Panc1 (cell line): ENCODE measurements around the gene PGC. TPM values are rescaled to one million over a fixed set of nuclear protein-coding genes. Genes with fewer than 3 reads are reported as not detected.

Experiments
- ATAC-seq: fragments of 200-7000 bp; cut with Tn5 transposase; 2 replicates; pipeline ENCODE4 v1.9.1; 2020; ENCODE audit warnings: mild to moderate bottlenecking, moderate library complexity
- BruUV-seq: library from RNA; stranded (reverse); fragments of 400-500 nt; replicated peaks from 2 replicates; lab custom pipeline; 2021; lab: Mats Ljungman, UMichigan
- CTCF ChIA-PET: fragments of 300-600 bp; sonication (Branson Sonifier 250); formaldehyde crosslinking; loops from one replicate; lab custom pipeline; 2022; ENCODE audit warnings: antibody characterized with exemption; lab: Charles Lee
- POLR2A ChIA-PET: fragments of 300-600 bp; sonication (Branson Sonifier 250); formaldehyde crosslinking; loops from one replicate; lab custom pipeline; 2022; ENCODE audit warnings: antibody characterized with exemption; lab: Charles Lee
- DNase-seq: peaks from one replicate; pipeline ENCODE4 v3.0.0-alpha.2; 2010; ENCODE audit warnings: low read depth, low spot score
- H3K27ac ChIP-seq: 2 replicates; pipeline ENCODE4 v1.5.1; 2011; ENCODE audit warnings: mild to moderate bottlenecking, low read length, inconsistent platforms
- H3K27me3 ChIP-seq: fragments of 200-500 bp; sonication (Bioruptor generic); 2 replicates; pipeline ENCODE4 v1.6.0; 2014; ENCODE audit warnings: low read length, inconsistent platforms; ENCODE audit not compliant: control insufficient read depth, insufficient read depth
- H3K36me3 ChIP-seq: fragments of 200-500 bp; sonication (Bioruptor generic); 2 replicates; pipeline ENCODE4 v1.5.1; 2014; ENCODE audit warnings: inconsistent platforms, mild to moderate bottlenecking, low read length, moderate library complexity; ENCODE audit not compliant: control insufficient read depth, insufficient read depth
- H3K4me1 ChIP-seq: 2 replicates; pipeline ENCODE4 v1.5.1; 2011; ENCODE audit warnings: inconsistent platforms, mild to moderate bottlenecking, low read length, moderate library complexity; ENCODE audit not compliant: control insufficient read depth, insufficient read depth
- H3K4me3 ChIP-seq, 2 experiments: 2 replicates each; pipeline ENCODE4 v1.5.1; 2011 to 2012; ENCODE audit warnings: low read depth in 2 of 2, low read length in 2 of 2, mild to moderate bottlenecking in 2 of 2, inconsistent platforms in 1 of 2, moderate library complexity in 1 of 2
- H3K9me3 ChIP-seq: fragments of 200-500 bp; sonication (Bioruptor generic); 2 replicates; pipeline ENCODE4 v1.5.1; 2014; ENCODE audit warnings: low read depth, mild to moderate bottlenecking, inconsistent platforms, low read length, moderate library complexity; ENCODE audit not compliant: control insufficient read depth, insufficient read depth
- CTCF ChIP-seq: fragments of 450-650 bp; IDR thresholded peaks from 2 replicates; pipeline ENCODE4 v1.5.1; 2017; ENCODE audit warnings: mild to moderate bottlenecking
- POLR2AphosphoS5 ChIP-seq: IDR thresholded peaks from 2 replicates; pipeline ENCODE4 v1.6.1; 2012; ENCODE audit warnings: mild to moderate bottlenecking, low read depth, low read length, moderate library complexity
- REST ChIP-seq, 2 experiments: IDR thresholded peaks; 2 replicates each; pipeline ENCODE4 v1.6.1; 2011 to 2012; ENCODE audit warnings: low read depth in 2 of 2, control low read depth in 1 of 2, low read length in 1 of 2, mild to moderate bottlenecking in 1 of 2, moderate library complexity in 1 of 2; ENCODE audit not compliant: insufficient read depth in 1 of 2
- SIN3A ChIP-seq: IDR thresholded peaks from 2 replicates; pipeline ENCODE4 v1.6.1; 2012; ENCODE audit warnings: low read depth, mild to moderate bottlenecking, low read length, moderate library complexity, borderline replicate concordance; ENCODE audit not compliant: insufficient read depth
- TCF7L2 ChIP-seq: IDR thresholded peaks from 2 replicates; pipeline ENCODE4 v1.6.1; 2011; ENCODE audit warnings: mild to moderate bottlenecking, low read depth, low read length, inconsistent platforms
- in situ Hi-C: cut with HindIII; loops from 2 replicates; pipeline ENCODE4 v1.10.0; 2016; ENCODE audit warnings: low sequenced_read_pairs, low pct_unique_long_range_greater_than_20kb
- intact Hi-C: fragments of 100-400 bp; cut with micrococcal nuclease; formaldehyde crosslinking; loops from one replicate; pipeline ENCODE4 v1.10.0; 2022; ENCODE audit not compliant: unreplicated experiment
- total RNA-seq: library from RNA; stranded (reverse); gene quantifications from one replicate; pipeline ENCODE4 v1.2.1, GENCODE V29; 2021; ENCODE audit not compliant: unreplicated experiment

PGC gene
- total RNA-seq, 1 experiment from 2014 or later: 0.18 TPM

- Histone ChIP-seq H3K27me3 (no peaks in the 10 kb centered on the region), H3K27ac (no peak overlapping the region), H3K9me3 (no peaks in the 10 kb centered on the region), H3K36me3 (no peaks in the 10 kb centered on the region), H3K4me1 (peaks cover 9% of the 10 kb centered on the region), H3K4me3 (no peak overlapping the region)
- intact Hi-C loops: no loop called here
- no peak for ATAC-seq
- no peak for TF ChIP-seq TCF7L2
- no peak for TF ChIP-seq CTCF
- no peak for TF ChIP-seq REST (IDR thresholded peaks at IDR 0.05; ENCODE audit: insufficient read depth in 1 of 2, low read depth in 2 of 2, low read length in 1 of 2)
- TF ChIP-seq POLR2AphosphoS5: no peak
- no peak for DNase-seq
- in situ Hi-C loops: no loop called here
- ChIA-PET POLR2A (interaction anchor here (0.6 kb wide), 1 partner anchor 8 kb away, joined by 4 read pairs; the partner anchor contains the start of gene TFEB), CTCF (no interaction called here)
- BruUV-seq: no TSS peak
Observed at GRCh38 chr6:41743406-41744235, 3.6 kb downstream of the PGC start.

DNA sequence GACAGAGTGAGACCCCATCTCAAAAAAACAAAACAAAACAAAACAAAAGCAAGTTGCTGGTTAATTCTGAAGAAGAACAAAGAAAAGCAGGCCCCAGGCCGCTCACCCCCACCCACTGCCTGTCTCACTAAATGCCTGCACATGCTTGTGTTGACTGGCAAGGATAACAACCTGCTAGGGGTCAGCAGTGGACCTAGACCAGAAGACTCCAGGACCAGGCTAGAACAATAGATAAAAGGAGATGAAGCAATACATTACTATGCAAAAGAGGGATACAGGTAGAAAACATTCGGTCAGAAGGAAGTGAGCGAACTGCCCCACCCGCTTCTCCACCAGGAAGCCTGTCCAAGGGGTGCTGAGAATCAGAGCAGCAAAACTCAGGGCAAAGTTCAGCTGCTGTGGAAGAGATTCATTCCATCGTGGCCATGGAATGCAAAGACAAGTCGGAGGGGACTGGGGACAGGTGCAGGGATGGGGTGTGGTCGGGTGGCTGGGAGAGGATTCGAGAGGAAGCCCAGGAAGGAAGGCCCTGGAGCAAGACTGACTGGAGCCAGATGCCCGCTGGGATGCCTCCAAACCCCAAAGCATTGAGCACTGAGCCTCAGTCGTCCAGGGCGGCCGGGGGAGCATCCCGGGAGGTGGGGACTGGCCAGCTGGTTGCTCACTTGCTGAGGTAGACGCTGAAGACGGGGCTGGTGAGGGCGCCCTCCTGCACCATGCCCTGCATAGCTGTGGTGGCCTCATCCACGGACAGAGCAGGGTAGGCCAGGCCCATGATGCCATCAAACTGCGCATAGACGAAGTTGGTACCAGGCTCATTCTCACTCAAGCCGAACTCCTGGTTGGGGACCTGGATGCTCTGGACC lies 5.3 kb downstream of the PGC start:
- POLR2A ChIA-PET: no interaction called here
- intact Hi-C loops (no loop called here), in situ Hi-C loops (no loop called here)
- CTCF ChIA-PET: interaction anchor here (0.9 kb wide), 1 partner anchor 38 kb away, joined by 4 read pairs; the partner anchor contains the start of gene FRS3
- DNase-seq: no peak
- no TSS peak for BruUV-seq
- Histone ChIP-seq H3K9me3 (no peaks in the 10 kb centered on the region), H3K4me1 (peaks cover 5% of the 10 kb centered on the region), H3K27me3 (no peaks in the 10 kb centered on the region), H3K4me3 (no peak overlapping the region), H3K36me3 (no peaks in the 10 kb centered on the region), H3K27ac (no peak overlapping the region)
- TF ChIP-seq SIN3A (no peak), TCF7L2 (no peak), POLR2AphosphoS5 (no peak), CTCF (no peak), REST (IDR thresholded peaks at IDR 0.05; ENCODE audit: insufficient read depth in 1 of 2, low read depth in 2 of 2, low read length in 1 of 2) (no peak)
- peak; percentile 32; the same call in 1 of the 2 replicates for ATAC-seq
